T-helper 2 cell treated with Interferon-gamma antibody and Interleukin-4, amounts not matched to agents 100 ng/mL and 5 ng/mL, for 36 hours (primary cell): ENCODE results near the gene IL17B. TPM values are rescaled to one million over a fixed set of nuclear protein-coding genes. Genes with fewer than 3 reads are reported as not detected.
"Not testable (repeated sequence)": the region's sequence is repeated elsewhere in the genome, so short reads cannot be mapped to it uniquely, and the experiment has no call there.

Experiments
- intact Hi-C: fragments of 100-400 bp; cut with micrococcal nuclease; formaldehyde crosslinking; loops from one replicate; pipeline ENCODE4 v1.15.1; 2023
- total RNA-seq: library from RNA; stranded (reverse); gene quantifications from 2 replicates; pipeline ENCODE4 v1.2.3, GENCODE V29; 2022

IL17B gene
- total RNA-seq, 1 donor from 2014 or later, result not detected

DNA sequence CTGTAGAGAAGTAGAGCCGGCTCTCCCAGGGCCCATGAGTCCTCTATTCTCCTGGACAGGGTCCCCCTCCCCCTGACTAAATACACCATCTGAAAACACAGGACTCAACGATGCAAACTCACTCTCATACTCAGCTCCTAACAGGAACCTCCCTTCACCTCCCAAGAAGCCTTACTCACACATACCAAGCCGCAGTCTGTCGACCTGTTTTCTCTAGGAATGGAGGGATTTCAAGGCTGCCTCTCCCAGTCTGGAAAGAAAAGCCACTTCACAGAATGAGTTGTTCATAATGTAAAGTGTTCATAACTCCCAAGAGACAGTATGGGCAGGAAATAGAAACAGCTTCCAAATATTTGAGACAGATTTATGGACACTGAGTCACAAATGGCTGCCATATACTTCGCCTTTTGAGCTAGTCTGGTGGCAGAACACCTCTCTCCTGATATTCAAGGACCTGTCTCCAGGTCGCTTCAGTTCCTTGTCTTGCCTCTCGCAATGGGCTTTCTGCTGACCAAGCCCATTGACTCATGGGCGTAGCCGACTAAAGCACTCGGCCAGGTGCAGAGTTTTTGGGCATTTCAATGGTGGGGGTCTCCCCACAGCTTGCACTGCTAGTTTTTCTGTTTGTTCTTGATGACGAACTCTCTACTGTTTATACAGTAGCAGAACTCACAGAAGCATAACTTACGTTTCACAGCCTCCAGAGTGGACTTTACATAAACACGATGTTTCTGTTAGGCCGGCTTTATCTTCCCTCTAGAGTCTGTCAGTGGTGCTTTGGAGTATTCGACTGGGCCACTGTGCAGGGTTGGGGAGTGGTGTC is 25.0 kb upstream of the IL17B start:
- intact Hi-C loops, result no loop called here

DNA sequence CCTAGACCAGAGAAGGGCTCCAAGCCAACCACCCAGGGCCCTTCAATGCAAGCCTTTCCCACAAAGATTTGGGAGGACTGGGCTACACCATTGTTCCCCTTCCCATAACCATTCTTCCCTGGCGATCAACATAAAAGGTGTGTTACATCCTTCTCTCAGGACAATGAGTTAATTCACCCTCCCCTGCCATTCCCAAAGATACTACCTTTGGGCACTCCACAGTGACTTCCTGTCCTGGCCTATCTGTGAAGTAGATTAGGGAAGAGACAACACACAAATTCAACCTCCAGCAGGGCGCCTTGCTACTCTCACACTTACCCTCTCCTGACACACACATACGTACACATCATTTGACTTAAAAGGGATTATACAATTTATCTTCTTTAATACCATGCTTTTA is 23.2 kb upstream of the IL17B start:
- intact Hi-C loops, result no loop called here

- intact Hi-C loops, result no loop called here
Observed at GRCh38 chr5:149401051-149401450, 22.0 kb upstream of the IL17B start.

DNA sequence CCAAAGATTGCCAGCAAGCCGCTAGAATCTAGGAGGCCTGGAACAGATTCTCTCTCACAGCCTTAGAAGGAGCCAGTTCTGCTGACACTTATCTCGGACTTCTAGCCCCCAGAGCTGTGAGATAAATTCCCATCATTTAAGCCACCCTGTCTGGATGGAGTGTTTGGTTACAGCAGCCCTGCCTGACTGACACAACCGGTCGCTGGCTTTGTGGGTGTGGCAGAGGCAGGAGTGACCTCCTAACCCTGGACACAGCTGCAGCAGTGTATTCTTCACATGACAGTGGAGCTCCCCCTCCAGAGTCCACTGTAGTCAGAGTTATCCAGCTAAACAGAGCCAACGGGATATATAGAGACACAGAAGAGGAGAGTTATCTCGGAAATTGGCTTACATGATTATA is 21.2 kb upstream of the IL17B start:
- intact Hi-C loops, result no loop called here

- intact Hi-C loops, result no loop called here
Observed at GRCh38 chr5:149399775-149400174, 20.7 kb upstream of the IL17B start.

GRCh38 chr5:149398747-149399266 is 19.7 kb upstream of the IL17B start:
- intact Hi-C loops, result not testable (repeated sequence)

DNA sequence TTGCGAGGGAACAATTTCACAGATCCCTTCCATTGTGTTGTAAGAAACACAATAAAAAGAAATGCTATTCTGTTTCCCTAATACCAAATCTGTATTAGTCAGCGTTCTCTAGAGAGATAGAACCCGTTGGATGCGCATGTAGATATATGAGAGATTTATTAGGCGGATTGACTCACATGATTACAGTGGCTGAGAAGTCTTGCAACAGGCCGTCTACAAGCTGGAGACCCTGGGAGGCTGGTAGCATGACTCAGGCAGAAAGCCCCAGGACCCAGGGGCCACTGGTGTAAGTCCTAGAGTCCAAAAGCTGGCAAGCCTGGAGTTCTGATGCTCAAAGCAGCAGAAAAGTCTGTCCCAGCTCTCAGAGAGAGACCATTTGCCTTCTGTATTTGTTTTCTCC is 18.4 kb upstream of the IL17B start:
- intact Hi-C loops, result no loop called here

GRCh38 chr5:149394996-149395395 is 15.9 kb upstream of the IL17B start:
- intact Hi-C loops, result not testable (repeated sequence)

DNA sequence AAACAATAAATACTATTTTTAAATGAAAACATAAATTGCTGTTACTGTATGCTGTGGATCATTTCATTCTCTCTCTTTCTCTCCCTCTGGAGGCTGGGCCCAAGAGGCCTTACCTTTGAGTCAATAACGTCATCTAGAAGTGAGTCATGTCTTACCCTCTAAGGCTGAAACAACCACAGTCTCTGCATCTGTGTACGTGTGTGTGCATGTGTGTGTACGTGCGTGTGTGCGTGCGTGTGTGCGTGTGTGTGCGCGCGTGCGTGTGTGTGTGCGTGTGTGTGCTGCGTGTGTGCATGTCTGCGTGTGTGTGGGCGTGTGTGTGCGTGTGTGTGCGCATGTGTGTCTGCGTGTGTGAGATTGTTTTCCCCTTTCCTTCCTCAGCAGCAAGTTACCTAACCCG is 13.6 kb upstream of the IL17B start:
- intact Hi-C loops, result no loop called here

DNA sequence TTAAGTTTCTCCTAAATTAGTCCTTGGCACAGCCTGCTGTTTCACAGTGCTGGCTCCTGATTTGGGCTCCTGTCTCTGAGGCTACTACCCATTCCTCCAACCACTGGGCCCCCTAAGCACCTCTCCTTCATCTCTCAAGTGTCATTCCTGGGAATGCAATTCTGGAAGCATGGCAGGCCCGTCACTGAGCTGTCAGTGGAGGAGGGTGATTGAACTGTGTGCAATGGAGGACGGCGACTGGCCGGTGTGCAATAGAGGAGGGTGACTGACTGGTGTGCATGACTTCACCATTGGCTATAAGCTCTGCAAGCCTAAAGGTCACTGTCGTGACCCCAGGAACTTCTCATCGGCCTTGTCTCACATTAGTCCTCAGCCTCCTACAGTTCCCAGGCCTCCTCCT is 12.4 kb upstream of the IL17B start:
- intact Hi-C loops, result no loop called here

DNA sequence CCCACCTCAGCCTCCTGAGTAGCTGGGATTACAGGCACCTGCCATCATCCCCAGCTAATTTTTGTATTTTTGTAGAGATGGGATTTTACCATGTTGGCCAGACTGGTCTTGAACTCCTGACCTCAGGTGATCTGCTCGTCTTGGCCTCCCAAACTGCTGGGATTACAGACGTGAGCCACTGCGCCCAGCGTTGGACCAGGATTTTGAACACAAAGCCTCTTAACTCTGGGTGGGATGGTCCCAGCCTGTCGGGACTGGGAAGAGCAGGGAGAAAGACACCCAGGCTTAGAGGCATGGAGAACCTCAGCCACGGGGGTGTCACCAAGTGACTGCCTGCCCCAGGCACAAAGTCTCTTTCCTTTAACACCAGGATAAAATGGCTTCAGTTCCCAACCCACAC is 12.0 kb upstream of the IL17B start:
- intact Hi-C loops, result not testable (repeated sequence)

DNA sequence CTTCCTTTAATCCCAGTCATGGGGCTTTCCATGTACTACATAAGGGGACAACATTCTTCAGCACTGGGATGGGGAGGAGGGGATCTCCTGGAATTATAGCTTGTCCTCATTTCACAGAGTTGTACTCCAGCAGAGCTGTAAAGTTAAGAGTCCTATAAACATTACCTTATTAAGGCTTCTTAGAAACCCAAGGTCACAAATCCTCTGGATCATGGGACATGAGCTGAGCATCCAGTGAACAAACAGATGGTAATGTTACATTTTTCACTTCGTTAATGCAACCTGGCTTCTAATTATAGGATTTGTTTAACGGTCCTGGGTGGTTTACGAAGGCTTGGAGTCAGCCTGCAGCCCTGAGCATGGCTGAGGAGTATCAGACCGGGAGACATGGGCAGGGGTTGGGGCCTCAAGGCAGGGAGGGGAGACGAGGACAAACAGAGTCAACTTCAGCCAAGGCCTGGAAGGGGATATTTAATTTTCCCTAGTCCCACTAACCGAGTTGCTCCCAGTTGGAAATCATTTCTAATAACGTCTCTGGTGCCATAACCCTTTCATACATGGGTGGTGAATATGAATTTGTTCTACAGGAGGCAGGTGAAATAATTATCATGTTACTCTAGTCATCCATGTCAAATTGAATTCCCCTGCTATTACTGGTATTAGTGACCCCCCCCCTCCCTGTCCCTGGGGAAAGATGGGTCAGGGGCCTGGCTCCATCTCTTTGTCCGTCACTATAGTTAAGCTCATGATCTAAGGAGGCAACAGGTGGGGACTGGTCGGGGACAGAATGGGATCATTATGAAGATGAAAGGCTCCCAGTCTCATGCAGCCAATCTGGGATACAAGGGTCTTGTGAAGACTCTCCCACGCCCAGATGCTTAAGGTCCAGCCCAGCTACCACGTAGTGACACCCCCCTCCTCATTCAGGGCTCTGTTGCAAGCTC is 10.7 kb upstream of the IL17B start:
- intact Hi-C loops, result no loop called here

DNA sequence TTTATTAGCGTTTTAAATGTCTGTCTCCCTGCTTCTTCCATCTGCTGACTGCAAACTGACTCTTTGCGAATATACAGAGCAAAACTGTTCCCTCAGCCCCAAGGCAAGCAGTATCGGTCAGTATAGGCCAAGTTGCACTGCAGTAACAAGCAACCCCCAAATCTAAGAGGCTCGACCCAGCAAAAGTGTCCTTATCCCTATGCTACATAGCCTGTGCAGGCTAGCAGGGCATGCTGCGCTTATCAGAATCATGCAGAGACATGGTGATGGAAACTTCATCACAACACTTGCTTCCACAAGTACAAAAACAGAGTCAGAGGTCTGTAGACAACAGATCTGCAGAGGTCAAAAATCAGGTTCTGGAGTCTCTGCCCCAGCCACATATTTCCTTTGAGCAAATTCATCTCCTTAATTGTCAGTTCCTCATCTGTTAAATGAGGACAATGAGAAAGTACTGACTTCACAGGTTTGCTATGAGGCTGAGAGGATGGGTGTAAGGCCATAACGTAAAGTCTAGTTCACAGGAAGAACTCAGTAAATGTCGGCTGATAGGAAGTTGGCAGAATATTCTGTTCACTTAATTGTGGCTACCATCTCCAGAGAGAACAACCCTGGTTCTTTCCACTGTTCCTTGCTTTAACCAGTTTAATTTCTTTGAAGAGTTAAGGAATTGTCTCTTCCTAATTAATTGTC is 9.6 kb upstream of the IL17B start:
- intact Hi-C loops, result no loop called here

GRCh38 chr5:149387982-149388381 is 8.9 kb upstream of the IL17B start:
- intact Hi-C loops, result no loop called here

DNA sequence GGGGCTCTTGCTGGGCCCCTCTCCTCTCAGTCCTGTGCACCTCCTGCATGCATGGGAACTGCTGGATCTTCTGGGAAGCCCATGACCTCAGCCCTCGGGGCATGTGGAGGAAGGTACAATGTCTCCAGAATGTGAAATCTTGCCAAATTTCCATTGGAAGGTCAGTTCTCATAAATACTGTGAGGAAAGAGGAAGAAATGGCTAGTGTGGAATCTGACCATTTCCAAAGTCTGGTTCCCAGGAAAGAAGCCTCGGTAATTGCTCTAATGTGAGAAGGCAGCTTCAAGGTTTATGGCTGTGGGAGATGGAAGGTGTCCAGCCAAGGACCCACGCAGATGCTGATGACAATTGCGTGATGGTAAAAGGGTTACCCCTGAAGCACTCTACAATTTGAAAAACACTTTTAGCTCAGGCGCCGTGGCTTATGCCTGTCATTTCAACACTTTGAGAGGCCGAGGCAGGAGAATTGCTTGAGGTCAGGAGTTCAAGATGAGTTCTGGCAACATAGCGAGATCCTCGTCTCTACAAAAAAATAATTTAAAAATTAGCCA is 8.1 kb upstream of the IL17B start:
- intact Hi-C loops, result no loop called here

DNA sequence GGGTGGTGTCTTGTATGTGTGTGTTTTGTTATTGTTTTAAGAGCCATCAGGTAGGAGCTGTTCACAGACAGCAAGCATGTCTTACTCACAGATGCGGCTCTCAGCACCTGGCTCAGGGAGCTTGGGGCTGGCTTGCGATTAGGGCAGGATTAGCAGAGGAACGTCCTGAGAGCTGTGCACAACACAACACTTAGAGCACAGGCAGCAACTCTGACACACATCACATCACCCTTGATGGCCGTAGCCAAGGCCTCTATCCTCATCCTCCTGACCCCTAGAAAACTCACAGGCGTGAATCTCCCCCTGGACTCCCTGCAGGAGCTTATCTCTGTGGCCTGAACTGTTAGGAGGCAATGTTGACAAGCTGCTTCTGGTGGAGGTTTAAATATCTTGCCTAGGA is 7.1 kb upstream of the IL17B start:
- intact Hi-C loops, result no loop called here

DNA sequence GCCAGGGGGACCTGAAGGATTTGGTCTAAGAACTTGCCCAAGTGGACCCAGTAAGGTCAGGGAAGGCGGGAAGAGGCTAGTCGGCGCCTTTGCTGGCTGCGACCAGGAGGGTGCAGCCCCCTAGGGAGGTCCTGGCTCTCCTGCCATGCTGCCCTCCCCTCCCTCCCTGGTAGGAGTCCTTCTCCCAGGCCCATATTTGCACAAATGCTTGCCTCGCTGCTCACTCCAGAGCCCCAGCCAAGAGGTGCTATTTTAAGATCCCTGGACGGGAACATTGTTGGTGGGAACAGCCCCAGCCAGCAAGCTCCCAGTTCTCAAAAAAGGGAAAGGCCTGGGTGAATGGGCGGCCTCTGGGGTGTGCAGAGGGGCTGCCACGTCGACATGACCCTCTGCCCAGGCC is 4.3 kb upstream of the IL17B start:
- intact Hi-C loops, result no loop called here

GRCh38 chr5:149382517-149383220 is 3.6 kb upstream of the IL17B start:
- intact Hi-C loops, result loop anchor here (1.0 kb wide), 3 partner anchors 52 to 236 kb away; no protein-coding TSS in a partner anchor

- intact Hi-C loops, result loop anchor here (1.0 kb wide), 3 partner anchors 52 to 236 kb away; no protein-coding TSS in a partner anchor
Observed at GRCh38 chr5:149381986-149382338, 2.9 kb upstream of the IL17B start.

GRCh38 chr5:149381261-149381985 is 2.3 kb upstream of the IL17B start:
- intact Hi-C loops, result no loop called here
